HL-60 (cell line): ENCODE data around the gene HDAC9.

Experiments
- POLR2AphosphoS5 ChIP-seq: IDR thresholded peaks from 2 replicates; pipeline ENCODE4 v1.6.1; 2012; ENCODE audit warnings: low read depth
- TF ChIP-seq, protein P1 (sequence below): IDR thresholded peaks from one replicate; pipeline ENCODE4 v1.5.1; 2011; ENCODE audit warnings: low read length, control low read depth, inconsistent platforms; ENCODE audit not compliant: insufficient read depth
- TF ChIP-seq, protein P2 (sequence below): IDR thresholded peaks from 2 replicates; pipeline ENCODE4 v1.6.1; 2012; ENCODE audit warnings: low read depth; ENCODE audit not compliant: insufficient replicate concordance

DNA sequence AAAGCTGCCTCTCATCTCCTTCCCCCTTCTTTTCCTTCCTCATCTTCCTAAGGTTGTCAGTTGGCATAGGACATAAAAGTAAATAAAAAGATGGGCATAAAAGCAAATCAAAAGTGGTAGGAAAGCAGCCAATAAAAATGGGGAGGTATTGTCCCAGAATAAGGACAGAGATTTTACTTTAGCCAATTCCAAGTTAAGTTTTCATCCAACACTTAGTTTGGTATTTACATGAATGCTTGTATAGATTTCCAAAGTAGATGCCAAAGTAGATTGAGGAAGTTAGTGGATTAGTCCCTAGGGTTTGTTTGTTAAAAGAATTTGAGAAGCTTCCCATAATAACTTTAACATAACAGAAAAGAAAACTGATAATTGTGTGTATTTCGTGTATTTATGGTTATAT, 33.7 kb downstream of the HDAC9 start:
- TF ChIP-seq, protein P1, sequence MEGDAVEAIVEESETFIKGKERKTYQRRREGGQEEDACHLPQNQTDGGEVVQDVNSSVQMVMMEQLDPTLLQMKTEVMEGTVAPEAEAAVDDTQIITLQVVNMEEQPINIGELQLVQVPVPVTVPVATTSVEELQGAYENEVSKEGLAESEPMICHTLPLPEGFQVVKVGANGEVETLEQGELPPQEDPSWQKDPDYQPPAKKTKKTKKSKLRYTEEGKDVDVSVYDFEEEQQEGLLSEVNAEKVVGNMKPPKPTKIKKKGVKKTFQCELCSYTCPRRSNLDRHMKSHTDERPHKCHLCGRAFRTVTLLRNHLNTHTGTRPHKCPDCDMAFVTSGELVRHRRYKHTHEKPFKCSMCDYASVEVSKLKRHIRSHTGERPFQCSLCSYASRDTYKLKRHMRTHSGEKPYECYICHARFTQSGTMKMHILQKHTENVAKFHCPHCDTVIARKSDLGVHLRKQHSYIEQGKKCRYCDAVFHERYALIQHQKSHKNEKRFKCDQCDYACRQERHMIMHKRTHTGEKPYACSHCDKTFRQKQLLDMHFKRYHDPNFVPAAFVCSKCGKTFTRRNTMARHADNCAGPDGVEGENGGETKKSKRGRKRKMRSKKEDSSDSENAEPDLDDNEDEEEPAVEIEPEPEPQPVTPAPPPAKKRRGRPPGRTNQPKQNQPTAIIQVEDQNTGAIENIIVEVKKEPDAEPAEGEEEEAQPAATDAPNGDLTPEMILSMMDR: no peak
- TF ChIP-seq, protein P2, sequence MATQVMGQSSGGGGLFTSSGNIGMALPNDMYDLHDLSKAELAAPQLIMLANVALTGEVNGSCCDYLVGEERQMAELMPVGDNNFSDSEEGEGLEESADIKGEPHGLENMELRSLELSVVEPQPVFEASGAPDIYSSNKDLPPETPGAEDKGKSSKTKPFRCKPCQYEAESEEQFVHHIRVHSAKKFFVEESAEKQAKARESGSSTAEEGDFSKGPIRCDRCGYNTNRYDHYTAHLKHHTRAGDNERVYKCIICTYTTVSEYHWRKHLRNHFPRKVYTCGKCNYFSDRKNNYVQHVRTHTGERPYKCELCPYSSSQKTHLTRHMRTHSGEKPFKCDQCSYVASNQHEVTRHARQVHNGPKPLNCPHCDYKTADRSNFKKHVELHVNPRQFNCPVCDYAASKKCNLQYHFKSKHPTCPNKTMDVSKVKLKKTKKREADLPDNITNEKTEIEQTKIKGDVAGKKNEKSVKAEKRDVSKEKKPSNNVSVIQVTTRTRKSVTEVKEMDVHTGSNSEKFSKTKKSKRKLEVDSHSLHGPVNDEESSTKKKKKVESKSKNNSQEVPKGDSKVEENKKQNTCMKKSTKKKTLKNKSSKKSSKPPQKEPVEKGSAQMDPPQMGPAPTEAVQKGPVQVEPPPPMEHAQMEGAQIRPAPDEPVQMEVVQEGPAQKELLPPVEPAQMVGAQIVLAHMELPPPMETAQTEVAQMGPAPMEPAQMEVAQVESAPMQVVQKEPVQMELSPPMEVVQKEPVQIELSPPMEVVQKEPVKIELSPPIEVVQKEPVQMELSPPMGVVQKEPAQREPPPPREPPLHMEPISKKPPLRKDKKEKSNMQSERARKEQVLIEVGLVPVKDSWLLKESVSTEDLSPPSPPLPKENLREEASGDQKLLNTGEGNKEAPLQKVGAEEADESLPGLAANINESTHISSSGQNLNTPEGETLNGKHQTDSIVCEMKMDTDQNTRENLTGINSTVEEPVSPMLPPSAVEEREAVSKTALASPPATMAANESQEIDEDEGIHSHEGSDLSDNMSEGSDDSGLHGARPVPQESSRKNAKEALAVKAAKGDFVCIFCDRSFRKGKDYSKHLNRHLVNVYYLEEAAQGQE: no peak
- no peak for TF ChIP-seq POLR2AphosphoS5
